HEK293T (cell line): ENCODE data around the gene HEYL.
"Not testable (repeated sequence)": the region's sequence is repeated elsewhere in the genome, so short reads cannot be mapped to it uniquely, and the experiment has no call there.

Experiments
- CTCF ChIA-PET: fragments of 350-600 bp; formaldehyde crosslinking; extraction: SDS; loops from one replicate; lab custom pipeline; 2021; ENCODE audit warnings: antibody characterized with exemption, inconsistent platforms; lab: Yijun Ruan, JAX
- POLR2A ChIA-PET: fragments of 350-600 bp; formaldehyde crosslinking; extraction: SDS; loops from one replicate; lab custom pipeline; 2020; ENCODE audit warnings: antibody characterized with exemption, inconsistent platforms; lab: Yijun Ruan, JAX
- DNase-seq: peaks from one replicate; pipeline ENCODE4 v3.0.0; 2012; ENCODE audit warnings: mixed read lengths; ENCODE audit errors: extremely low spot score
- ARNT ChIP-seq: fragments of 450-650 bp; IDR thresholded peaks from 2 replicates; pipeline ENCODE4 v1.6.1; 2017; ENCODE audit warnings: mild to moderate bottlenecking
- BHLHE40 ChIP-seq: fragments of 450-650 bp; IDR thresholded peaks from 2 replicates; pipeline ENCODE4 v1.6.1; 2016; ENCODE audit warnings: mild to moderate bottlenecking, moderate library complexity, borderline replicate concordance
- CTBP1 ChIP-seq: fragments of 450-650 bp; IDR thresholded peaks from 2 replicates; pipeline ENCODE4 v1.6.1; 2016; ENCODE audit warnings: borderline replicate concordance
- ELF4 ChIP-seq: fragments of 450-650 bp; IDR thresholded peaks from 2 replicates; pipeline ENCODE4 v1.6.1; 2017; ENCODE audit warnings: antibody characterized with exemption
- FOXA1 ChIP-seq: fragments of 450-650 bp; IDR thresholded peaks from 2 replicates; pipeline ENCODE4 v1.6.1; 2016; ENCODE audit warnings: mild to moderate bottlenecking
- FOXK2 ChIP-seq: fragments of 450-650 bp; IDR thresholded peaks from 2 replicates; pipeline ENCODE4 v1.6.1; 2016; ENCODE audit warnings: mild to moderate bottlenecking
- FOXM1 ChIP-seq: fragments of 450-650 bp; IDR thresholded peaks from 2 replicates; pipeline ENCODE4 v1.6.1; 2017; ENCODE audit warnings: mild to moderate bottlenecking, borderline replicate concordance
- HDGF ChIP-seq: fragments of 450-650 bp; IDR thresholded peaks from 2 replicates; pipeline ENCODE4 v1.6.1; 2017; ENCODE audit warnings: antibody characterized with exemption, borderline replicate concordance
- L3MBTL2 ChIP-seq: fragments of 450-650 bp; conservative IDR thresholded peaks from 2 replicates; pipeline ENCODE4 v1.6.1; 2016; ENCODE audit warnings: mild to moderate bottlenecking
- LEF1 ChIP-seq: fragments of 450-650 bp; IDR thresholded peaks from 2 replicates; pipeline ENCODE4 v1.6.1; 2017; ENCODE audit warnings: mild to moderate bottlenecking, borderline replicate concordance
- NFRKB ChIP-seq: fragments of 450-650 bp; IDR thresholded peaks from 2 replicates; pipeline ENCODE4 v1.6.1; 2016; ENCODE audit warnings: mild to moderate bottlenecking, moderate library complexity
- SP1 ChIP-seq: fragments of 450-650 bp; IDR thresholded peaks from 2 replicates; pipeline ENCODE4 v1.6.1; 2017
- SUZ12 ChIP-seq: fragments of 450-650 bp; IDR thresholded peaks from 2 replicates; pipeline ENCODE4 v1.6.1; 2016; ENCODE audit warnings: mild to moderate bottlenecking
- TARDBP ChIP-seq: fragments of 450-650 bp; IDR thresholded peaks from 2 replicates; pipeline ENCODE4 v1.6.1; 2016
- ZNF384 ChIP-seq: fragments of 450-650 bp; IDR thresholded peaks from 2 replicates; pipeline ENCODE4 v1.6.1; 2016
- TF ChIP-seq, protein P1 (sequence below): fragments of 450-650 bp; IDR thresholded peaks from 2 replicates; pipeline ENCODE4 v1.6.1; 2016

HEYL gene

DNA sequence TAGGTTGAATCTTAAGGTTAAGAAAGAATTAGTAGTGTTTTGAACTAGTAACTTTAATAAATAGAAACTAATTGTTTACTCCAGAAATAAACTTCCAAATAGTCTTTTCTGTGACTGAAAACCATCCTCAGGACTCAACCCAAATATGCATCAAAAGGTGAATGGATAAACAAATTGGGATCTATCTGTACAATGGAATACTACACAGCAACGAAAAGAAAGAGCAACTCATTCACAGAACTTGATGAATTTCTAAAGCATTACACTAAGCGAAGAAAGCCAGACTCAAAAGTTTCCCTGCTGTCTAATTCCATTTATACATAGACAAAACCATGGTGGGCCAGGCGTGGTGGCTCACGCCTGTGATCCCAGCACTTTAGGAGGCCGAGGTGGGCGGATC lies 25.0 kb downstream of the HEYL start:
- DNase-seq: no peak
- CTCF ChIA-PET: no interaction called here
- POLR2A ChIA-PET: no interaction called here
- no peak for TF ChIP-seq ELF4
- no peak for TF ChIP-seq TARDBP
- no peak for TF ChIP-seq BHLHE40
- TF ChIP-seq FOXM1: no peak
- no peak for TF ChIP-seq SP1
- no peak for TF ChIP-seq CTBP1
- TF ChIP-seq FOXA1: no peak
- no peak for TF ChIP-seq LEF1
- no peak for TF ChIP-seq ARNT
- no peak for TF ChIP-seq L3MBTL2
- no peak for TF ChIP-seq FOXK2
- no peak for TF ChIP-seq NFRKB
- TF ChIP-seq, protein P1, sequence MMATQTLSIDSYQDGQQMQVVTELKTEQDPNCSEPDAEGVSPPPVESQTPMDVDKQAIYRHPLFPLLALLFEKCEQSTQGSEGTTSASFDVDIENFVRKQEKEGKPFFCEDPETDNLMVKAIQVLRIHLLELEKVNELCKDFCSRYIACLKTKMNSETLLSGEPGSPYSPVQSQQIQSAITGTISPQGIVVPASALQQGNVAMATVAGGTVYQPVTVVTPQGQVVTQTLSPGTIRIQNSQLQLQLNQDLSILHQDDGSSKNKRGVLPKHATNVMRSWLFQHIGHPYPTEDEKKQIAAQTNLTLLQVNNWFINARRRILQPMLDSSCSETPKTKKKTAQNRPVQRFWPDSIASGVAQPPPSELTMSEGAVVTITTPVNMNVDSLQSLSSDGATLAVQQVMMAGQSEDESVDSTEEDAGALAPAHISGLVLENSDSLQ: no peak
- no peak for TF ChIP-seq HDGF
- no peak for TF ChIP-seq SUZ12
- no peak for TF ChIP-seq ZNF384

DNA sequence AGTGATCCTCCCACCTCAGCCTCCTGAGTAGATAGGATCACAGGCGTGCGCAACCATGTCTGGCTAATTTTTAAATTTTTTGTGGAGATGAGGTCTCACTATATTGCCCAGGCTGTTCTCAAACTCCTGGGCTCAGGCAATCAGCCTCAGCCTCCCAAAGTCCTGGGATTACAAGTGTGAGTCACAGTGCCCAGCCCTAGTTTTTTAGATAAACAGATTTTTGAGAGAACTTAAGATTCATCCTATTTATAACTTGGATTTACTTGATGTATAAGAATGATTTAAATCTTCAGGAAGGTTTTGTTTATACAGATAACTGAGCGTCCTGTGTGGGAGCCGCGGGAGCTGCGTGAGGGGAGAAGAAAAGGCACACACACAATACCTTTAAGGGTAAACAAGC lies 26.2 kb downstream of the HEYL start:
- ChIA-PET POLR2A (no interaction called here), CTCF (no interaction called here)
- TF ChIP-seq SUZ12: no peak
- no peak for TF ChIP-seq SP1
- TF ChIP-seq, protein P1: no peak
- no peak for TF ChIP-seq NFRKB
- no peak for TF ChIP-seq ARNT
- no peak for TF ChIP-seq ELF4
- no peak for TF ChIP-seq FOXM1
- TF ChIP-seq LEF1: no peak
- no peak for TF ChIP-seq L3MBTL2
- no peak for TF ChIP-seq FOXK2
- no peak for TF ChIP-seq ZNF384
- no peak for TF ChIP-seq BHLHE40
- no peak for TF ChIP-seq TARDBP
- TF ChIP-seq CTBP1: no peak
- DNase-seq: no peak

DNA sequence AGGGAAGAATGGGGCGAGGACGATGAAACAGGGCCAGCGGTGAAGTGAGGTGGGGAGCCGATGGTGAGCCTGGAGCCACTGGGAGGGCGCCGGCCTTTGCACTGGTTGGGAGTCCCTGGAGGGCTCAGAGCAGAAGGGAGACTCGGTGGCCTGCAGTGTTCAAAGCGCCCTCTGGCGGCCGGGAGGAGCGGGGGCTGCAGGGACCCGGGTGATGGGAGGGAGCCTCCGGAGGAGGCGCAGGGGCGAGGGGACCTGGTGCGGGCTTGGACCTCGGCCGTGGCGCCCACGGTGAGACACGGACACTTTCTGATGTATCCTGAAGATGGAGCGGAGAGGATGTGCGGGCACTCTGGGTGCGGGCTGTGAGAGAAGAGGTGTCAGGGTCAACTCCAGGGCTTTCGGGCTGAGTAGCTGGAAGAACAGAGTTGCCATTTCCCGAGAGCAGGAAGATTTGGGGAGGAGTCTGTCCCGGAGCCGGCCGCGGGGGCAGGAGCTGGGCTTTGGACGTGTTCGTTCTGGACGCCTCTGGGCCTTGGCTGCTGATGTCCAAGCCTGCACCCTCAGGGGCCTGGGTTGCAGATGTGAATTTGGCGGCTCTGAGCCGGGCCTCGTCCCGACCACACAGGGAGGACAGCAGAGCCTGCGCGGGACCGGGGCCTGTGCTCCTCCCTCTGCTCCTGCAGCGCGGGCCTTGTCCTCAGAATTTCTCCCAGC lies 29.7 kb downstream of the HEYL start:
- TF ChIP-seq TARDBP (no peak), NFRKB (no peak), FOXK2 (no peak), SUZ12 (no peak), FOXM1 (no peak), FOXA1 (no peak)
- ChIA-PET CTCF (interaction anchor here (0.7 to 1.5 kb wide), 5 partner anchors 9 to 223 kb away, joined by 3 to 6 read pairs (median 3); no protein-coding TSS in a partner anchor), POLR2A (no interaction called here)
- peak; percentile 87 for DNase-seq

DNA sequence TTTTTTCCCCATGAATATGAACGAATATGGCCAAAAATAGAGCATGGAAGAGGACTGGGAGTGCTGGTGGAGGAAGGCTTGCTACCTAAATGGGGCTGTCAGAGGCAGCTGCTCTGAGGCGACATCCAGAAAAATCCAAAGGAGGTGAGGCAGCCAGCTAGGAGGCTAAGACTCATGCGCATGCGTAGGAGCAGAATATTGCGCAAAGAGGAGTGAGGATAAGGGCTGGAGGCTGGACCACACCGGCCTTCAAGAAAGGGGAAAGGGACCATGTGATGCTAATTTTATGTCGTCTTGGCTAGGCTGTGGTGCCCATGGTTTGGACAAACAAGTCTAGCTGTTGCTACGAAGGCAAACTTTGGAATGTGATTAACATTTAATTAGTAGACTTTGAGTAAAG lies 30.5 kb downstream of the HEYL start:
- DNase-seq: no peak
- ChIA-PET POLR2A (interaction anchor here (0.6 kb wide), 1 partner anchor 53 kb away, joined by 3 read pairs; no protein-coding TSS in a partner anchor), CTCF (interaction anchor here (1.0 to 1.3 kb wide), 2 partner anchors 45 to 49 kb away, joined by 4 to 6 read pairs; no protein-coding TSS in a partner anchor)
- no peak for TF ChIP-seq ELF4
- TF ChIP-seq BHLHE40: no peak
- no peak for TF ChIP-seq L3MBTL2
- TF ChIP-seq, protein P1: no peak
- TF ChIP-seq LEF1: no peak
- TF ChIP-seq ZNF384: no peak

DNA sequence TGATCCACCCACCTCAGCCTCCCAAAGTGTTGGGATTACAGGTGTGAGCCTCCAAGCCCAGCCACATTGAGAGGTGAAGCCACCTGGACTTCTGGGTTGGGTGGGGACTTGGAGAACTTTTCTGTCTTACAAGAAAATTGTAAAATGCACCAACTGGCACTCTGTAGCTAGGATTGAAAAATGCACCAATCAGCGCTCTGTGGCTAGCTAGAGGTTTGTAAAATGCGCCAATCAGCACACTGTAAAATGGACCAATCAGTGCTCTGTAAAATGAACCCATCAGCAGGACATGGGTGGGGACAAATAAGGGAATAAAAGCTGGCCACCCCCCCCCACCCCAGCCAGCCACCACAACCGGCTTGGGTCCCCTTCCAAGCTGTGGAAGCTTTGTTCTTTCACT lies 35.8 kb downstream of the HEYL start:
- POLR2A ChIA-PET, DNase-seq: not testable (repeated sequence)
- CTCF ChIA-PET: interaction anchor here (3.4 kb wide), 1 partner anchor 55 kb away, joined by 42 read pairs; no protein-coding TSS in a partner anchor

DNA sequence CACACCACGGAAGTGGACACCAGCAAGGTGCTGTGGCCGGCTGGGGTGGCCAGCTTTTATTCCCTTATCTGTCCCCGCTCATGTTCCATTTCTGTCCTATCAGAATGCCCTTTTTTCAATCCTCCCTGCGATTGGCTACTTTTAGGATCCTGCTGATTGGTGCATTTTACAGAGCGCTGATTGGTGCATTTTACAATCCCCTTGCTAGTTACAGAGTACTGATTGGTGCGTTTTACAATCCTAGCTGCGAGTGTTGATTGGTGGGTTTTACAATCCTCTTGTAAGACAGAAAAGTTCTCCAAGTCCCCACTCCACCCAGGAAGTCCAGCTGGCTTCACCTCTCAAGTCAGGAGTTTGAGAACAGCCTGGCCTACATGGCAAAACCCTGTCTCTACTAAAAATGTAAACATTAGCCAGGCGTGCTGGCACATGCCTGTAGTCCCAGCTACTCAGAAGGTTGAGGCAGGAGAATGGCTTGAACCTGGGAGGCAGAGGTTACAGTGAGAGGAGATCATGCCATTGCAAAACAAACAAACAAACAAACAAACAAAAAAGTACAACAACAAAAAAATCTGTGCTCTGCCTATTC lies 37.7 kb downstream of the HEYL start:
- POLR2A ChIA-PET: interaction anchor here (0.7 kb wide), 1 partner anchor 13 kb away, joined by 4 read pairs; no protein-coding TSS in a partner anchor
- CTCF ChIA-PET, DNase-seq: not testable (repeated sequence)

DNA sequence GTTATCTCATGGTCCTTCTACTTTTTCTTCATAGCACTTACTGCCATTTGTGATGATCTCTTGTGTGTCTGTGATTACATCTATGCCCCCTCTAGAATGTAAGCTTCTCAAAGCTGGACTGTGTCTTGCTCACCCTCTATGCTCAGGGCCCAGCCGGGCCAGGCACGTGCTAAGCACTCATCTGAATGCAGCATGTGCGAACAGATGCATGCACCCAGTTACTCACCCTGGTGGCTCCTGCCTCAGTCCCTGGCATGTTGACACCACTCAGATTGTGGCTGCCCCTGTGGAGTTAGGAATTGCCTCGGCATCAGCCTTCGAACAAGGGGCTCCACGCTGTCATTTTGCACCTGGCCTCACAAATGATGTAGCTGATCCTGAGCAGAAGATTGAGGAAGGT lies 43.3 kb downstream of the HEYL start:
- DNase-seq: no peak
- ChIA-PET POLR2A (no interaction called here), CTCF (no interaction called here)
- TF ChIP-seq TARDBP: no peak
